GM12801 (cell line): ENCODE results near the gene JMJD1C.

ENCODE experiments used
- TF ChIP-seq, protein P1 (sequence below): IDR thresholded peaks from one replicate; pipeline ENCODE4 v1.5.1; 2011; ENCODE audit warnings: control low read depth; ENCODE audit not compliant: insufficient read length; ENCODE audit errors: extremely low read depth

JMJD1C gene

DNA sequence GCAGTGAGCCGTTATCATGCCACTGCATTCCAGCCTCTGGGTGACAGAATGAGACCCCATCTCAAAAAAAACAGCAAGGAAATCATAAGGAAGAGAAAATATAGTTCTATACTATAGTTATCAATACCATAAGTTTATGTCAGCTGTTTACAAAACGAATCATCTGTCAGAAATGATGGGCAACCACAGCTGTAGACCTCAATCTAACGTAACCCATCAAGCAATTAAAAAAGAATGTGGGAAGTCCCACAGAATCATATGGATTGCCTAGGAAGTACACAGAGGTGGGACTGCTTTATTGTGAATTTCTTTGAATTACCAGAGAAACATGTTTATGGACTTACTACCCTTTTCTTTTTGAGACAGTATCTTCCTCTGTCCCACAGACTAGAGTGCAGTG, 325.7 kb downstream of the JMJD1C start:
- TF ChIP-seq, protein P1, sequence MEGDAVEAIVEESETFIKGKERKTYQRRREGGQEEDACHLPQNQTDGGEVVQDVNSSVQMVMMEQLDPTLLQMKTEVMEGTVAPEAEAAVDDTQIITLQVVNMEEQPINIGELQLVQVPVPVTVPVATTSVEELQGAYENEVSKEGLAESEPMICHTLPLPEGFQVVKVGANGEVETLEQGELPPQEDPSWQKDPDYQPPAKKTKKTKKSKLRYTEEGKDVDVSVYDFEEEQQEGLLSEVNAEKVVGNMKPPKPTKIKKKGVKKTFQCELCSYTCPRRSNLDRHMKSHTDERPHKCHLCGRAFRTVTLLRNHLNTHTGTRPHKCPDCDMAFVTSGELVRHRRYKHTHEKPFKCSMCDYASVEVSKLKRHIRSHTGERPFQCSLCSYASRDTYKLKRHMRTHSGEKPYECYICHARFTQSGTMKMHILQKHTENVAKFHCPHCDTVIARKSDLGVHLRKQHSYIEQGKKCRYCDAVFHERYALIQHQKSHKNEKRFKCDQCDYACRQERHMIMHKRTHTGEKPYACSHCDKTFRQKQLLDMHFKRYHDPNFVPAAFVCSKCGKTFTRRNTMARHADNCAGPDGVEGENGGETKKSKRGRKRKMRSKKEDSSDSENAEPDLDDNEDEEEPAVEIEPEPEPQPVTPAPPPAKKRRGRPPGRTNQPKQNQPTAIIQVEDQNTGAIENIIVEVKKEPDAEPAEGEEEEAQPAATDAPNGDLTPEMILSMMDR, result no peak

DNA sequence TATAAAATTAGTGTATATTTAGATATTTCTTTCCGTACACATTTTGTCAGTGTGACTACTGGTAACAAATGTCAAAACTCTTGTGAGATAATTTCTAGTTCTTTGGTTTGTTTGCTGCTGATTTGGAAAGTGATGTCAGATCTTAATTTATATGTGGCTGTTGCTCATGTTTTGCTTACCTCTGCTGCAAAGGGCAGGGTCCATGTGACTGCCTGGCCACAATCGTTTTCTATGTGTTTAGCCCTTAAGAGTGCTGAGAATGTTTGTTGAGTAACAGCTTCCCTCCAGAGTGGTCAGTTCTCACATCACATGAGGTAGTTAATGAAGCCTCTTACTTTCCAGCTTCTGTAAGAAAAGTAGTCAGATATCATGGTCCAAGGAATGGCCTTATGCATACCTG, 328.5 kb downstream of the JMJD1C start:
- TF ChIP-seq, protein P1, result no peak

DNA sequence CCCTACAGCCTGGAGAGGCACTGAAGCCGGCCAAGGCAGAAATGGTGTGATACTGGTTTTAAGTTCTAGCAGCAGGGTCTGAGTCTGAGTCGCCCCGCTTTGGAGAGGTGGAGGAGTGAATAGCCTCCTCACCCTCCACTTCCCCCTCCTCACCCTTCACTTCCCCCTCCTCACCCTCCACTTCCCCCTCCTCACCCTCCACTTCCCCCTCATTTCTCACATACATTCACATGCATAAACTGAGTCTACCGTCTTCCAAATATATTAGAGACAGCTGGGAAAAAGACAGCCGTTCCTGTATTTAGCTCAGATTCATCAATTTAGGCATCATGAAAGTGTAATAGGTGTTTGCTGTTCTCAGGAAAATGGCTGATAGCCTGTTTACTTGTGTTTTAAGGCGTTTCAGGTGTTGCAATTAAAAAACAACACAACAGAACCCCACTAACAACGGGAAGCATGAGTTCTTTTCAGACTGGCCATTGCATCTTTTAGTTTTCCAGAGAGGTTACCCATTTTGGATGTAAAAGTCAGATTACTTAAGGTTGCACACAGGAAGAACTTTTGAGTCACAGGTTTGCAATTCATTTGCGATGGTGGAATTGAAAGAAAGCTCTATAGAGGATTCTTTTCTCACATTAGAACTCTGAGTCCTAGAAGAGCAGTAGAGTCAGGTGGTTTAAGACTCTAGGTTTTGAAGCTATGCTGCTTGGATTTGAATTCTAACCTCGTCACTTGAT, 331.8 kb downstream of the JMJD1C start:
- TF ChIP-seq, protein P1, result no peak

DNA sequence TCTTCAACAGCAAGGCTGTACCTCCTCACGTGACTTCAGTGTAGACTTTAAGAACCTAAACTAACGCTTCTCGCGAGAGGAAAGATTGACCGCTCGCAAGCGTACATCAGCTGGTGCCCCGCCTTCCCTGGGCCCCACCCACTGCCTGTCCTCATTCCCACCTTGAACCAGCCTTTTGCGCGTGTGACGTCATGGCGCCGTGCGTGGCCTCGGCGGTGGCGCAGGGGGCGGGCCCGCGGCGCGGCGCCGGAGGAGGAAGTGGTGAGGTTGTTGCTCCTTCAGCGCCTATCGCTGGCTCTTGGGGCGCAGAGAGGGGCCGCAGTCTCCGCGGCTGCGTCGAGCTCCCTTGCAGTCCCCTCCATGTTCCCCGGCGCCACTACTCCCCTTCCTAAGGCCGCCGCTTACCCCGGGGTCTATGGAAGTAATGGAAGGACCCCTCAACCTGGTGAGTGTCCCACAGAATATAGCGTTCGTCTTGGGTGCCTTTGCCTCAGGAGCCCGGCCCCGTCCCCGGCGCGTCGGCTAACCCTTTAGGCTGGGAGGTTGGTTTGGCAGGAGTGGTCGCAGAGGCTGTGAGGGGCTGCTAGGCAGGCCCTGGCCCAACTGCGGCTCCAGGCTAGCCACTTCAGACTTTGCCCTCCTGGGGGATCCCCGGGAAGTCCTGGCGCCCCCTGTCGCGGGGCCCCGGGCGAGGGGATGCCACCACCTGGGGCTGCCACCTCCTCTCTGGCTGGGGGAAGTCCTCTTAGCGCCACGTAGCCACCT, 332.5 kb downstream of the JMJD1C start, which contains the start of gene NRBF2:
NRBF2 (plus strand) TSS at position 273 of the 765 bp plus-strand sequence; CDS start at position 416, 143 bp downstream.
- TF ChIP-seq, protein P1, result no peak

DNA sequence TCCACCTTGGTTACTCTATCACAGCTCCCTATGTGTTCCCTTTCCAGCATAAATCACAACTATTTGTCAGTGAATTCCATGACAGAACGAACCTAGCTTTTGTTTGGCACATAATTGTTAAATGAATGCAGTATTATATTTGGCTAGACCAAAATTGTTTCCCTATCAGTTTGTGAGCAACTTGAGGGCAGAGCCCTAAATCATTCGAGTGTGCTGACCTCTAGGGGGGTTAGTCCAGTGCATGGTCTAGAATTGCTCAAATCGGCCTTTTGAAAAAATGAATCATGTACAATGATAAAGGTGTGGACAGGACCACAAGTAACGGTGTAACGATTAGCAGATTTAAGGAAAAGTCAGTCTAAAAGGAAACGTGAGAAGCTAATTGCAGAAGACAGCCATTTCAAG, 333.1 kb downstream of the JMJD1C start:
- TF ChIP-seq, protein P1, result no peak

DNA sequence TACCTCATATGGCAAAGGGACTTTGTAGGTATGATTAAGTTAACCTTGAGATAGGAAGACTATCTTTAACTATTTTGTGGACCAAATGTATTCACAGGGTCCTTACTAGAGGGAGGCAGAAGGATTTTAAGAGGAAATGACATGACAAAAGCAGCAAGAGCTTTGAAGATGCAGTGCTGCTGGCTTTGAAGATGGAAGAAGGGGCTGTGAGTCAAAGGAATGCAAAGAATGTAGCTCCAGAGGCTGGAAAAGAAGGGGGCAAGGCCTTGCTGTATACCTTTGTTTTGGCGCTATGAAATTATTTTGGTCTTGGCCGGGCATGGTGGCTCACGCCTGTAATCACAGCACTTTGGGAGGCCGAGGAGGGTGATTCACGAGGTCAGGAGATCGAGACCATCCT, 335.9 kb downstream of the JMJD1C start:
- TF ChIP-seq, protein P1, result no peak

DNA sequence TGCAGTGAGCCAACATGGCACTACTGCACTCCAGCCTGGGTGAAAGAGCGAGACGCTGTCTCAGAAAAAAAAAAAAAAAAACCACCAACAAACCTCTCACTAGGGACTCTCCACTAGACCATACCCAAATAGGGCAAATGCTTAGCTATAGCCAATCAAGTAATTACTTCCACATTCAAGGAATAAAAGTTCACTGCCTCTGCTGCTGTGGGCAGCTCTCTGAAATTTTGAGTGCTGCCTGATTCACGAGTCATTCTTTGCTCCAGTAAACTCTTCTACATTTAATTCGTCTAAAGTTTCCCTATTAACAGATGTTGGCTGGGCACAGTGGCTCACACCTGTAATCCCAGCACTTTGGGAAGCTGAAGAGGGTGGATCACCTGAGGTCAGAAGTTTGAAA, 337.3 kb downstream of the JMJD1C start:
- TF ChIP-seq, protein P1, result no peak
